SK-N-SH treated with all-trans-retinoic acid at 6 μM for 48 hours (cell line): ENCODE measurements around the gene XYLT2.

Experiments
- ATAC-seq: fragments of 200-7000 bp; cut with Tn5 transposase; 3 replicates; pipeline ENCODE4 v1.9.1; 2020; ENCODE audit warnings: mild to moderate bottlenecking, moderate library complexity
- ARNTL ChIP-seq: fragments of 450-650 bp; formaldehyde crosslinking; IDR thresholded peaks from 2 replicates; pipeline ENCODE4 v1.5.0; 2020; ENCODE audit warnings: low read depth, mild to moderate bottlenecking, moderate library complexity, borderline replicate concordance
- BACH2 ChIP-seq: fragments of 250-450 bp; sonication (Bioruptor Pico); IDR thresholded peaks from 2 replicates; pipeline ENCODE4 v1.9.0; 2021; ENCODE audit warnings: mild to moderate bottlenecking, borderline replicate concordance
- CSDC2 ChIP-seq: fragments of 250-450 bp; sonication (Bioruptor Pico); IDR thresholded peaks from 2 replicates; pipeline ENCODE4 v1.5.0; 2020; ENCODE audit warnings: mild to moderate bottlenecking, moderate library complexity
- CSRNP3 ChIP-seq: fragments of 250-450 bp; sonication (Bioruptor Pico); IDR thresholded peaks from 2 replicates; pipeline ENCODE4 v1.5.1; 2021; ENCODE audit warnings: mild to moderate bottlenecking, moderate library complexity
- ESRRG ChIP-seq: fragments of 250-450 bp; sonication (Bioruptor Pico); IDR thresholded peaks from 2 replicates; pipeline ENCODE4 v1.6.1; 2021; ENCODE audit warnings: mild to moderate bottlenecking
- GLIS3 ChIP-seq: fragments of 250-450 bp; sonication (Bioruptor Pico); IDR thresholded peaks from 2 replicates; pipeline ENCODE4 v1.5.0; 2020; ENCODE audit warnings: mild to moderate bottlenecking, moderate library complexity
- ISL1 ChIP-seq: fragments of 250-450 bp; sonication (Bioruptor Pico); IDR thresholded peaks from 2 replicates; pipeline ENCODE4 v2.1.2; 2022; ENCODE audit warnings: mild to moderate bottlenecking, moderate library complexity
- PATZ1 ChIP-seq: fragments of 250-450 bp; sonication (Bioruptor Pico); IDR thresholded peaks from 2 replicates; pipeline ENCODE4 v1.8.0; 2020; ENCODE audit warnings: mild to moderate bottlenecking, moderate library complexity, borderline replicate concordance
- PPARA ChIP-seq: fragments of 250-450 bp; sonication (Bioruptor Pico); IDR thresholded peaks from 2 replicates; pipeline ENCODE4 v1.5.0; 2020; ENCODE audit warnings: mild to moderate bottlenecking, borderline replicate concordance
- RARB ChIP-seq: fragments of 250-450 bp; sonication (Bioruptor Pico); IDR thresholded peaks from 2 replicates; pipeline ENCODE4 v1.8.0; 2021; ENCODE audit warnings: mild to moderate bottlenecking, moderate library complexity
- SNAI2 ChIP-seq: fragments of 250-450 bp; sonication (Bioruptor Pico); IDR thresholded peaks from 2 replicates; pipeline ENCODE4 v1.5.0; 2020; ENCODE audit warnings: mild to moderate bottlenecking, moderate library complexity
- TCF4 ChIP-seq: fragments of 250-450 bp; sonication (Bioruptor Pico); IDR thresholded peaks from 2 replicates; pipeline ENCODE4 v1.8.0; 2021; ENCODE audit warnings: mild to moderate bottlenecking, moderate library complexity, borderline replicate concordance
- TOX ChIP-seq: fragments of 250-450 bp; sonication (Bioruptor Pico); IDR thresholded peaks from 2 replicates; pipeline ENCODE4 v1.8.0; 2021; ENCODE audit warnings: mild to moderate bottlenecking, moderate library complexity, borderline replicate concordance
- TSHZ2 ChIP-seq: fragments of 250-450 bp; sonication (Bioruptor Pico); IDR thresholded peaks from 2 replicates; pipeline ENCODE4 v1.5.0; 2020; ENCODE audit warnings: mild to moderate bottlenecking, moderate library complexity
- ZFP3 ChIP-seq: fragments of 250-450 bp; sonication (Bioruptor Pico); IDR thresholded peaks from 2 replicates; pipeline ENCODE4 v1.5.0; 2020; ENCODE audit warnings: mild to moderate bottlenecking, moderate library complexity
- ZFP30 ChIP-seq: fragments of 450-650 bp; formaldehyde crosslinking; IDR thresholded peaks from 2 replicates; pipeline ENCODE4 v1.5.0; 2022; ENCODE audit warnings: mild to moderate bottlenecking, moderate library complexity
- ZNF565 ChIP-seq: fragments of 450-650 bp; formaldehyde crosslinking; conservative IDR thresholded peaks from 2 replicates; pipeline ENCODE4 v1.5.0; 2020; ENCODE audit warnings: low read depth, mild to moderate bottlenecking, moderate library complexity
- ZNF70 ChIP-seq: fragments of 450-650 bp; formaldehyde crosslinking; IDR thresholded peaks from 2 replicates; pipeline ENCODE4 v1.5.0; 2020; ENCODE audit warnings: mild to moderate bottlenecking, moderate library complexity
- ZNF8 ChIP-seq: fragments of 450-650 bp; formaldehyde crosslinking; IDR thresholded peaks from 2 replicates; pipeline ENCODE4 v1.5.0; 2020; ENCODE audit warnings: mild to moderate bottlenecking, moderate library complexity

Gene XYLT2

GRCh38 chr17:50323060-50323459 lies 22.9 kb upstream of the XYLT2 start (continued):
- TF ChIP-seq CSRNP3 (CRISPR knock-in tag) (no peak), TOX (CRISPR knock-in tag) (no peak)
- TF ChIP-seq, all 23 proteins: peak for 0

- ATAC-seq: no peak
These were observed 20.0 kb upstream of the XYLT2 start for GRCh38 chr17:50325906-50326305.

GRCh38 chr17:50326831-50327364 lies 19.0 kb upstream of the XYLT2 start:
- TF ChIP-seq ISL1: no peak
- TF ChIP-seq BACH2 (CRISPR knock-in tag): no peak
- TF ChIP-seq ZFP3 (CRISPR knock-in tag): no peak
- TF ChIP-seq GLIS3 (CRISPR knock-in tag): no peak
- no peak for TF ChIP-seq CSRNP3 (CRISPR knock-in tag)
- TF ChIP-seq ZNF70 (CRISPR knock-in tag): no peak
- no peak for TF ChIP-seq TOX (CRISPR knock-in tag)
- no peak for TF ChIP-seq ZNF565 (CRISPR knock-in tag)
- no peak for ATAC-seq

More at GRCh38 chr17:50325906-50326305, 20.0 kb upstream of the XYLT2 start:
- TF ChIP-seq TOX (CRISPR knock-in tag) (no peak), TSHZ2 (CRISPR knock-in tag) (no peak), PPARA (CRISPR knock-in tag) (no peak), ZFP3 (CRISPR knock-in tag) (no peak)

GRCh38 chr17:50328363-50329325 lies 17.3 kb upstream of the XYLT2 start:
- ATAC-seq: no peak
- TF ChIP-seq PPARA (CRISPR knock-in tag): no peak
- no peak for TF ChIP-seq TSHZ2 (CRISPR knock-in tag)
- TF ChIP-seq ZNF70 (CRISPR knock-in tag): no peak
- TF ChIP-seq BACH2 (CRISPR knock-in tag): no peak
- TF ChIP-seq ZNF8 (CRISPR knock-in tag): no peak
- no peak for TF ChIP-seq TCF4
- TF ChIP-seq ZFP30 (CRISPR knock-in tag): no peak
- no peak for TF ChIP-seq ISL1
- no peak for TF ChIP-seq SNAI2
- TF ChIP-seq ESRRG (CRISPR knock-in tag): no peak
- TF ChIP-seq CSDC2 (CRISPR knock-in tag): no peak
- TF ChIP-seq GLIS3 (CRISPR knock-in tag): no peak
- no peak for TF ChIP-seq ARNTL (CRISPR knock-in tag)
- TF ChIP-seq RARB: no peak
- TF ChIP-seq PATZ1 (CRISPR knock-in tag): no peak
- TF ChIP-seq CSRNP3 (CRISPR knock-in tag): no peak
